HUDEP-2 (cell line): ENCODE data around the gene FBXL14.

Experiments used
- DNase-seq, 76 experiments: peaks; one replicate each; lab custom pipeline; 2025; ENCODE audit not compliant: unreplicated experiment in 76 of 76; lab: John Stamatoyannopoulos, UW

The FBXL14 gene

GRCh38 chr12:1517734-1518525 is 76.5 kb downstream of the FBXL14 start:
- no peak for DNase-seq

- no peak for DNase-seq
Measured at GRCh38 chr12:1517007-1517406, 77.4 kb downstream of the FBXL14 start.
